ENCODE results near the gene ITIH5. TPM values are rescaled to one million over a fixed set of nuclear protein-coding genes. Genes with fewer than 3 reads are reported as not detected.

The ITIH5 gene
- total and polyA plus RNA-seq, 9 of the 15 experiments (the other 6 are each of a cell fraction or from before 2014, with no cell fraction given): 0.52 to 4.5 (median 2.6) TPM

- TF ChIP-seq E4F1 (CRISPR knock-in tag; IDR thresholded peaks at IDR 0.05; ENCODE audit: borderline replicate concordance): no peak
- TF ChIP-seq ZBTB12 (CRISPR knock-in tag; IDR thresholded peaks at IDR 0.05): no peak
- no peak for TF ChIP-seq ZBTB49 (CRISPR knock-in tag; IDR thresholded peaks at IDR 0.05; ENCODE audit: borderline replicate concordance)
- TF ChIP-seq NEUROD1 (IDR thresholded peaks at IDR 0.05; ENCODE audit: borderline replicate concordance, low read depth, low read length, partially characterized antibody): no peak
These were observed 121.5 kb downstream of the ITIH5 start (continued) for GRCh38 chr10:7545261-7545660.
